GM12878 (cell line): ENCODE measurements around the gene ZNF284. TPM values are rescaled to one million over a fixed set of nuclear protein-coding genes. Genes with fewer than 3 reads are reported as not detected.

Experiments
- ATAC-seq: fragments of 200-7000 bp; cut with Tn5 transposase; 3 replicates; pipeline ENCODE4 v1.9.1; 2020; ENCODE audit warnings: mild to moderate bottlenecking, moderate library complexity
- BruUV-seq: library from RNA; stranded (reverse); fragments of 400-500 nt; replicated peaks from 2 replicates; lab custom pipeline; 2021; lab: Mats Ljungman, UMichigan
- CTCF ChIA-PET: fragments of 300-600 bp; sonication (Branson Sonifier 250); formaldehyde crosslinking; extraction: SDS; loops from one replicate; lab custom pipeline; 2021; ENCODE audit warnings: inconsistent platforms; lab: Yijun Ruan, JAX
- POLR2A ChIA-PET: fragments of 350-600 bp; formaldehyde crosslinking; extraction: SDS; loops from one replicate; lab custom pipeline; 2021; ENCODE audit warnings: inconsistent platforms; lab: Charles Lee
- RAD21 ChIA-PET: fragments of 300-600 bp; sonication (Branson Sonifier 250); formaldehyde crosslinking; loops from one replicate; lab custom pipeline; 2023; ENCODE audit warnings: antibody characterized with exemption; ENCODE audit not compliant: unreplicated experiment; lab: Charles Lee
- SMC1A ChIA-PET: fragments of 300-600 bp; sonication (Branson Sonifier 250); formaldehyde crosslinking; loops from one replicate; lab custom pipeline; 2023; ENCODE audit not compliant: unreplicated experiment, uncharacterized antibody; lab: Charles Lee
- DNase-seq: peaks from one replicate; pipeline ENCODE4 v3.0.0-alpha.2; 2011; ENCODE audit warnings: low read depth, low spot score
- FAIRE-seq: peaks from 3 replicates; lab custom pipeline; 2011; peaks lifted over from hg19 to GRCh38; lab: Jason Lieb, UNC
- H2AFZ ChIP-seq: 2 replicates; pipeline ENCODE4 v1.6.0; 2011; ENCODE audit warnings: low read depth, low read length, control low read depth; ENCODE audit not compliant: control insufficient read depth
- H3K27ac ChIP-seq: 2 replicates; pipeline ENCODE4 v1.5.1; 2011; ENCODE audit warnings: control low read depth; ENCODE audit not compliant: control insufficient read depth, insufficient read depth
- H3K27me3 ChIP-seq, 2 experiments: replicated peaks in 1 of 2; 2 replicates each; pipeline versions ENCODE4 v1.6.0 to v1.6.1; 2011; ENCODE audit warnings: low read length in 1 of 2; ENCODE audit not compliant: control insufficient read depth in 2 of 2, insufficient read depth in 2 of 2
- H3K36me3 ChIP-seq, 2 experiments: 2 replicates each; pipeline ENCODE4 v1.5.1; 2011; ENCODE audit warnings: low read length in 1 of 2; ENCODE audit not compliant: control insufficient read depth in 2 of 2, insufficient read depth in 2 of 2
- H3K4me1 ChIP-seq: 2 replicates; pipeline ENCODE4 v1.6.1; 2011; ENCODE audit warnings: mild to moderate bottlenecking, low read length, moderate library complexity, mixed read lengths; ENCODE audit not compliant: control insufficient read depth, insufficient read depth
- H3K4me2 ChIP-seq: 2 replicates; pipeline ENCODE4 v1.6.0; 2011; ENCODE audit warnings: control low read depth; ENCODE audit not compliant: control insufficient read depth, insufficient read depth
- H3K4me3 ChIP-seq: fragments of 200-600 bp; sonication (generic); 2 replicates; pipeline ENCODE4 v1.5.1; 2016
- H3K79me2 ChIP-seq: 2 replicates; pipeline ENCODE4 v1.6.0; 2011; ENCODE audit warnings: low read length; ENCODE audit not compliant: control insufficient read depth, insufficient read depth
- H3K9ac ChIP-seq: 2 replicates; pipeline ENCODE4 v1.8.0; 2011; ENCODE audit warnings: low read length, control low read depth, mixed read lengths; ENCODE audit not compliant: control insufficient read depth, insufficient read depth
- H3K9me3 ChIP-seq: replicated peaks from 3 replicates; pipeline ENCODE4 v1.5.1; 2011; ENCODE audit warnings: mild to moderate bottlenecking, low read length; ENCODE audit not compliant: control insufficient read depth, insufficient read depth
- H4K20me1 ChIP-seq: 2 replicates; pipeline ENCODE4 v1.6.0; 2011; ENCODE audit not compliant: control insufficient read depth, insufficient read depth
- BCLAF1 ChIP-seq: fragments of 450-650 bp; IDR thresholded peaks from 2 replicates; pipeline ENCODE4 v1.6.1; 2017; ENCODE audit warnings: antibody characterized with exemption, mild to moderate bottlenecking, moderate library complexity
- HCFC1 ChIP-seq: fragments of 150-350 bp; IDR thresholded peaks from 2 replicates; pipeline ENCODE4 v1.6.1; 2014; ENCODE audit warnings: low read length
- SMAD1 ChIP-seq: fragments of 450-650 bp; IDR thresholded peaks from 2 replicates; pipeline ENCODE4 v1.6.1; 2018; ENCODE audit warnings: mild to moderate bottlenecking, low read depth; ENCODE audit not compliant: partially characterized antibody
- SRF ChIP-seq, 2 experiments: IDR thresholded peaks; 2 replicates each; pipeline ENCODE4 v1.6.1; 2011; ENCODE audit warnings: low read depth in 2 of 2, low read length in 2 of 2, mild to moderate bottlenecking in 1 of 2, moderate library complexity in 1 of 2
- STAT1 ChIP-seq: fragments of 450-650 bp; conservative IDR thresholded peaks from 2 replicates; pipeline ENCODE4 v1.6.1; 2014; ENCODE audit warnings: antibody characterized with exemption, mild to moderate bottlenecking
- TAF1 ChIP-seq: IDR thresholded peaks from 2 replicates; pipeline ENCODE4 v1.6.1; 2011; ENCODE audit warnings: mild to moderate bottlenecking, low read depth, low read length, borderline replicate concordance
- ZNF622 ChIP-seq: fragments of 450-650 bp; IDR thresholded peaks from 2 replicates; pipeline ENCODE4 v1.6.1; 2017; ENCODE audit warnings: mild to moderate bottlenecking, inconsistent platforms
- WGBS: methylation state at CpG from one replicate; pipeline ENCODE4 v1.1.6; 2016; ENCODE audit warnings: low lambda C conversion rate; ENCODE audit not compliant: insufficient replicate concordance, insufficient coverage; ENCODE audit errors: missing lambda C conversion rate; 5-methylcytosine and 5-hydroxymethylcytosine counted together
- in situ Hi-C: fragments of 300-500 bp; cut with MboI; formaldehyde crosslinking; loops from 9 replicates; pipeline ENCODE4 v1.14.3; 2018; ENCODE audit warnings: mixed read lengths
- intact Hi-C: fragments of 100-400 bp; cut with micrococcal nuclease; formaldehyde crosslinking; loops from one replicate; pipeline ENCODE4 v1.14.2; 2022; ENCODE audit not compliant: unreplicated experiment
- polyA plus RNA-seq, 11 experiments: library from polyadenylated mRNA; depleted of rRNA in 4 of 11; unstranded in 6 of 11; stranded (reverse) in 5 of 11; fragments of >200 nt; fragmentation: Nextera tagmentation in 4 of 11; fragmentation: Illumina TruSeq in 1 of 11; extraction: Ambion mirVana in 4 of 11; extraction: Trizol in 1 of 11; gene quantifications; 1 replicate in 1 of 11; 2 replicates in 10 of 11; pipeline versions ENCODE4 v1.2.1 to v1.2.3, GENCODE V29; 2011 to 2016; ENCODE audit warnings: inconsistent platforms in 2 of 11, missing spikeins in 2 of 11, low read depth in 1 of 11
- total RNA-seq, 4 experiments: library from RNA; depleted of rRNA in 3 of 4; stranded (reverse); fragments of >200 nt in 3 of 4; fragmentation: Illumina TruSeq in 1 of 4; extraction: Trizol in 1 of 4; gene quantifications; 2 replicates each; pipeline versions ENCODE4 v1.2.1 to v1.2.3, GENCODE V29; 2013 to 2021

The ZNF284 gene
- total and polyA plus RNA-seq, 10 of the 15 experiments (the other 5 are each of a cell fraction or from before 2014, with no cell fraction given), result 0.35 to 1.7 (median 0.60) TPM

DNA sequence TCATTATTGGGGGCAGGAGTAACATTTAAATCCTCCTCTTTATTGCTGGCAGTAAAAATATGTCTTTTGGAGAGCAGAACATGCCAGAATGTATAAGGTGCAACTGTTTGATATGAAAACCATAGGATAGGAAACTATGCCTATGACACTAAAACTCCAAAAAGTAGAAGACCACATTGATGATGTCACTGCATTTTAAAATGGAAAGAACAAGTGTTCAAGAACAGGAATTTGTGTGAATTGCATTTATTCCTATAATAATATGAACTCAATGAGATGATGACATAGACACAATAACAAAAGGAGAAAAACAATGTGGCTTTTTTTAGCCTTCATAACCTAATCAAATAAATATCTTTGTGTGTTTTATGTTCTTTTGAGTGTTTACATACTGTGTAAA is 37.5 kb downstream of the ZNF284 start:
- in situ Hi-C loops, result no loop called here
- BruUV-seq, result no TSS peak
- intact Hi-C loops, result no loop called here
- no peak overlapping the region for H2AFZ ChIP-seq
- no peak for ATAC-seq
- no peaks in the 10 kb centered on the region for H3K4me1 ChIP-seq
- ChIA-PET CTCF (no interaction called here), SMC1A (no interaction called here), RAD21 (no interaction called here), POLR2A (no interaction called here)
- TF ChIP-seq TAF1 (no peak), SRF (IDR thresholded peaks at IDR 0.05; ENCODE audit: low read depth in 2 of 2, low read length in 2 of 2) (no peak), SMAD1 (no peak), ZNF622 (no peak), STAT1 (no peak)
- no peak overlapping the region for H3K27ac ChIP-seq
- no peak for DNase-seq
- H3K9ac ChIP-seq, result no peak overlapping the region
- peaks cover 25% of the 10 kb centered on the region for H3K9me3 ChIP-seq
- no peaks in the 10 kb centered on the region for H4K20me1 ChIP-seq
- no peak overlapping the region for H3K4me2 ChIP-seq
- no peak for FAIRE-seq
- H3K79me2 ChIP-seq, result peaks cover 10% of the 10 kb centered on the region
- H3K4me3 ChIP-seq, result no peak overlapping the region
- H3K27me3 ChIP-seq, result no peaks in the 10 kb centered on the region
- peaks cover 0 to 17% of the 10 kb centered on the region in 2 experiments for H3K36me3 ChIP-seq

GRCh38 chr19:44111910-44112463 is 40.0 kb downstream of the ZNF284 start:
- ATAC-seq, result no peak
- TF ChIP-seq HCFC1, result no peak
- no peak for TF ChIP-seq ZNF622
- no peak for TF ChIP-seq BCLAF1
- H3K27me3 ChIP-seq, result no peaks in the 10 kb centered on the region
- in situ Hi-C loops, result loop anchor here (5.0 kb wide), 1 partner anchor 190 kb away; no protein-coding TSS in a partner anchor
- H3K27ac ChIP-seq, result no peak overlapping the region
- intact Hi-C loops, result loop anchor here (2.0 kb wide), 1 partner anchor 53 kb away; the partner anchor contains the start of gene ZNF226
- peak overlapping the region; percentile 75; the same call in 1 of the 2 replicates for H3K4me2 ChIP-seq
- no TSS peak for BruUV-seq
- H3K36me3 ChIP-seq, result peaks cover 0 to 8% of the 10 kb centered on the region in 2 experiments; a peak in 2 of 4 replicates
- H3K4me3 ChIP-seq, result peak overlapping the region; percentile 91
- WGBS, result 64% methylated on average over 17 of the region's 17 CpGs
- H3K9ac ChIP-seq, result no peak overlapping the region
- H3K9me3 ChIP-seq, result peaks cover 12% of the 10 kb centered on the region; the same call in 2 of the 3 replicates
- no peak for FAIRE-seq
- POLR2A ChIA-PET, result interaction anchor here (0.9 kb wide), 1 partner anchor 17 kb away, joined by 3 read pairs; no protein-coding TSS in a partner anchor
- H4K20me1 ChIP-seq, result no peaks in the 10 kb centered on the region
- CTCF ChIA-PET, result interaction anchor here (2.1 kb wide), 1 partner anchor 17 kb away, joined by 9 read pairs; the partner anchor contains the start of gene ZNF224
- RAD21 ChIA-PET, result no interaction called here
- SMC1A ChIA-PET, result no interaction called here
- no peak for DNase-seq
- H3K4me1 ChIP-seq, result no peaks in the 10 kb centered on the region
- no peak overlapping the region for H2AFZ ChIP-seq
- H3K79me2 ChIP-seq, result peaks cover 10% of the 10 kb centered on the region
